ENCODE data around the gene MEGF9.

MEGF9 gene

DNA sequence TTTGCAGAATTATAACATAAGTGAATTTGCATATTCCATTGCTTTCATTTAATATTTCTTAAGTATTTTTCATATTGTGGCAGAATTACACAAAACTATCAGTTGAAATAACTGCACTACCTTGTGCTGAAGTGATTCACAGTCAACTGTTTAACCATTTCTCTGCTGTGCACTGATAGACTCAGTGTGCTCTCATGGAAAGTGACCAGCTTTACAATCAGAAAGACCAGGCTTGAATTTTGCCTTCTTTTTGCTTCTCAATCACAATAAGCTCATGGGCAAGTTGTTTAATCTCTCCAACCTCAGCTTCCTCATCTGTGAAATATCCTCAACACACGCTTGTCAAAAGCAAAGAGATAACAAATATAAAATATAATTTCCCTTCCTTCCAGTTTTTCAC lies 152.6 kb downstream of the MEGF9 start:
- H2BK5ac ChIP-seq (ENCODE audit: low read depth, low read length, poor library complexity), result no peak overlapping the region
- H3K27ac ChIP-seq (ENCODE audit: low read depth, low read length), result no peak overlapping the region
- no CpG with 5 or more reads among the region's 1 CpG for WGBS (ENCODE audit: extremely low coverage, insufficient coverage, insufficient read length)
- no peak overlapping the region for H2BK120ac ChIP-seq (ENCODE audit: insufficient read depth, low read length, poor library complexity)
- H3K4me3 ChIP-seq (ENCODE audit: low read depth, low read length), result no peak overlapping the region
- H4K8ac ChIP-seq (ENCODE audit: low read depth, low read length), result no peak overlapping the region
- H3K4me1 ChIP-seq (ENCODE audit: control insufficient read depth in 1 of 2, insufficient read depth in 2 of 2, low read length in 2 of 2), result no peaks in the 10 kb centered on the region
- no peak overlapping the region for H3K4ac ChIP-seq (ENCODE audit: low read depth, low read length)
- no peak for DNase-seq
- no peak overlapping the region for H4K12ac ChIP-seq (ENCODE audit: low read depth, low read length)
- no peak overlapping the region for H3K14ac ChIP-seq (ENCODE audit: low read length)
- no peak overlapping the region for H3K4me2 ChIP-seq (ENCODE audit: low read length)
- no peaks in the 10 kb centered on the region for H3K79me1 ChIP-seq (ENCODE audit: low read length)
- H3K23ac ChIP-seq (ENCODE audit: low read length), result no peak overlapping the region
- no peak overlapping the region for H3K9ac ChIP-seq (ENCODE audit: low read length)
- H3K9me3 ChIP-seq (ENCODE audit: insufficient read depth, low read depth, low read length), result no peaks in the 10 kb centered on the region
- H3K27me3 ChIP-seq (ENCODE audit: insufficient read depth, low read length), result no peaks in the 10 kb centered on the region
- no peak overlapping the region for H2BK12ac ChIP-seq (ENCODE audit: low read length)
- H3K18ac ChIP-seq (ENCODE audit: low read length), result no peak overlapping the region
- H2AFZ ChIP-seq (ENCODE audit: insufficient read depth, low read length, poor library complexity), result no peak overlapping the region
- no peaks in the 10 kb centered on the region for H3K79me2 ChIP-seq (ENCODE audit: control insufficient read depth, insufficient read depth, low read length, poor library complexity)
- H2AK5ac ChIP-seq (ENCODE audit: low read length), result no peak overlapping the region
- H4K91ac ChIP-seq (ENCODE audit: low read depth, low read length), result no peak overlapping the region
- H3K36me3 ChIP-seq (ENCODE audit: control insufficient read depth in 1 of 2, insufficient read depth in 2 of 2, low read length in 2 of 2), result peaks cover 8 to 10% of the 10 kb centered on the region in 2 experiments

DNA sequence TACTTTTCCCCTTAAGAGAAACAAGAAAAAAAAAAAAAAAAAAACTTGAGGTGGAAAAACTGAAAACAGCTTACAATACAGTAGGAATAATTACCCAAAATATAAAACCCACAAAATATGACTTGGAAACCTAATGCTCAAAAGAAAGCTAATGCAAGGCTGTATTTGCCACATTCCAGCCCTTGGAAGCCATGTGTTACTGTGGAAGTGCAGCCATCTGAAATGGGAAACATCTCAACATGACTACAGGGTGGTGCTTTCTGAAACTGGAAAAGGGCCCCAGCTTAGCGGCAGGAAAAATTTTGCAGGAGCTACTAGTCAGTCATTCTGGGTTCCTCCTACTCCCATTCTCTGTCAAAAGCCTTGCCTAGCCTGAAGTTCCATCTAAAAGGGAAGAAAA lies 154.7 kb downstream of the MEGF9 start:
- Histone ChIP-seq H3K4ac (ENCODE audit: low read depth, low read length) (no peak overlapping the region), H2AFZ (ENCODE audit: insufficient read depth, low read length, poor library complexity) (no peak overlapping the region), H3K18ac (ENCODE audit: low read length) (no peak overlapping the region), H3K9ac (ENCODE audit: low read length) (no peak overlapping the region), H2AK5ac (ENCODE audit: low read length) (no peak overlapping the region), H3K9me3 (ENCODE audit: insufficient read depth, low read depth, low read length) (no peaks in the 10 kb centered on the region), H3K36me3 (ENCODE audit: control insufficient read depth in 1 of 2, insufficient read depth in 2 of 2, low read length in 2 of 2) (peaks cover 4 to 7% of the 10 kb centered on the region in 2 experiments), H3K14ac (ENCODE audit: low read length) (no peak overlapping the region), H3K4me3 (ENCODE audit: low read depth, low read length) (no peak overlapping the region), H4K8ac (ENCODE audit: low read depth, low read length) (no peak overlapping the region), H3K79me1 (ENCODE audit: low read length) (no peaks in the 10 kb centered on the region), H3K23ac (ENCODE audit: low read length) (no peak overlapping the region), H2BK5ac (ENCODE audit: low read depth, low read length, poor library complexity) (no peak overlapping the region), H4K91ac (ENCODE audit: low read depth, low read length) (no peak overlapping the region), H2BK120ac (ENCODE audit: insufficient read depth, low read length, poor library complexity) (no peak overlapping the region), H2BK12ac (ENCODE audit: low read length) (no peak overlapping the region), H4K12ac (ENCODE audit: low read depth, low read length) (no peak overlapping the region), H3K4me2 (ENCODE audit: low read length) (no peak overlapping the region), H3K27me3 (ENCODE audit: insufficient read depth, low read length) (no peaks in the 10 kb centered on the region), H3K4me1 (ENCODE audit: control insufficient read depth in 1 of 2, insufficient read depth in 2 of 2, low read length in 2 of 2) (no peaks in the 10 kb centered on the region), H3K27ac (ENCODE audit: low read depth, low read length) (no peak overlapping the region), H3K79me2 (ENCODE audit: control insufficient read depth, insufficient read depth, low read length, poor library complexity) (no peaks in the 10 kb centered on the region)
- no peak for DNase-seq
- WGBS (ENCODE audit: extremely low coverage, insufficient coverage, insufficient read length), result no CpG with 5 or more reads among the region's 1 CpG

DNA sequence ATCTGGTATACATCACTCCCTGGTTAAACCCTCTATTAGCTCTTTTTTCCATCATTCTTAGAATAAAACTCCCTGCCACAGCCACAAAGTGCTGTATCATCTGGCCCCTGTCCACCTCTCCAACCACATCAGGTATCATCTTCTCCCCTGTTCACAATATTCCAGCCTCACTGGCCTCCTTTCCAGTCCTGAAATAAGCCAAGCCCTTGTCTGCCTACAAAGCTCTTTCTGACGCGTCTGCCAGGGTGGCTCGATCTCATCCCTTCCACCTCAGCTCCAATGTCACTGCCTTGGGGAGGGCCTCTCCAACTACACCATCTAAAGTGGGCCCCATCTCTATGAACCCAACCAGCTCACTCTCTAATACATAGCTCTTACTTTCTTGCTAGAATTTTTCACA lies 155.8 kb downstream of the MEGF9 start:
- Histone ChIP-seq H2AK5ac (ENCODE audit: low read length) (no peak overlapping the region), H2BK12ac (ENCODE audit: low read length) (no peak overlapping the region), H3K18ac (ENCODE audit: low read length) (no peak overlapping the region), H3K27ac (ENCODE audit: low read depth, low read length) (no peak overlapping the region), H2BK5ac (ENCODE audit: low read depth, low read length, poor library complexity) (no peak overlapping the region), H3K23ac (ENCODE audit: low read length) (no peak overlapping the region), H4K8ac (ENCODE audit: low read depth, low read length) (no peak overlapping the region), H3K79me2 (ENCODE audit: control insufficient read depth, insufficient read depth, low read length, poor library complexity) (no peaks in the 10 kb centered on the region), H3K27me3 (ENCODE audit: insufficient read depth, low read length) (no peaks in the 10 kb centered on the region), H3K14ac (ENCODE audit: low read length) (no peak overlapping the region), H3K4me3 (ENCODE audit: low read depth, low read length) (no peak overlapping the region), H4K91ac (ENCODE audit: low read depth, low read length) (no peak overlapping the region), H3K36me3 (ENCODE audit: control insufficient read depth in 1 of 2, insufficient read depth in 2 of 2, low read length in 2 of 2) (peaks cover 4 to 6% of the 10 kb centered on the region in 2 experiments), H3K4me1 (ENCODE audit: control insufficient read depth in 1 of 2, insufficient read depth in 2 of 2, low read length in 2 of 2) (no peaks in the 10 kb centered on the region), H2BK120ac (ENCODE audit: insufficient read depth, low read length, poor library complexity) (no peak overlapping the region), H3K9ac (ENCODE audit: low read length) (no peak overlapping the region), H3K9me3 (ENCODE audit: insufficient read depth, low read depth, low read length) (no peaks in the 10 kb centered on the region), H3K79me1 (ENCODE audit: low read length) (no peaks in the 10 kb centered on the region), H3K4me2 (ENCODE audit: low read length) (no peak overlapping the region), H3K4ac (ENCODE audit: low read depth, low read length) (no peak overlapping the region), H4K12ac (ENCODE audit: low read depth, low read length) (no peak overlapping the region), H2AFZ (ENCODE audit: insufficient read depth, low read length, poor library complexity) (no peak overlapping the region)
- WGBS (ENCODE audit: extremely low coverage, insufficient coverage, insufficient read length), result no CpG with 5 or more reads among the region's 3 CpGs
- no peak for DNase-seq

- H2BK120ac ChIP-seq (ENCODE audit: insufficient read depth, low read length, poor library complexity), result no peak overlapping the region
- H3K4me2 ChIP-seq (ENCODE audit: low read length), result no peak overlapping the region
- H3K18ac ChIP-seq (ENCODE audit: low read length), result no peak overlapping the region
- DNase-seq, result no peak
- no peak overlapping the region for H3K14ac ChIP-seq (ENCODE audit: low read length)
- H4K91ac ChIP-seq (ENCODE audit: low read depth, low read length), result no peak overlapping the region
- peaks cover 0 to 2% of the 10 kb centered on the region in 2 experiments for H3K36me3 ChIP-seq (ENCODE audit: control insufficient read depth in 1 of 2, insufficient read depth in 2 of 2, low read length in 2 of 2)
- H3K9me3 ChIP-seq (ENCODE audit: insufficient read depth, low read depth, low read length), result no peaks in the 10 kb centered on the region
- H3K23ac ChIP-seq (ENCODE audit: low read length), result no peak overlapping the region
- H4K12ac ChIP-seq (ENCODE audit: low read depth, low read length), result no peak overlapping the region
- WGBS (ENCODE audit: extremely low coverage, insufficient coverage, insufficient read length), result no CpG with 5 or more reads among the region's 2 CpGs
- no peak overlapping the region for H2AFZ ChIP-seq (ENCODE audit: insufficient read depth, low read length, poor library complexity)
- H3K9ac ChIP-seq (ENCODE audit: low read length), result no peak overlapping the region
- no peaks in the 10 kb centered on the region for H3K79me1 ChIP-seq (ENCODE audit: low read length)
- no peaks in the 10 kb centered on the region for H3K79me2 ChIP-seq (ENCODE audit: control insufficient read depth, insufficient read depth, low read length, poor library complexity)
- H3K27me3 ChIP-seq (ENCODE audit: insufficient read depth, low read length), result no peaks in the 10 kb centered on the region
- H4K8ac ChIP-seq (ENCODE audit: low read depth, low read length), result no peak overlapping the region
- H3K27ac ChIP-seq (ENCODE audit: low read depth, low read length), result no peak overlapping the region
- no peak overlapping the region for H2AK5ac ChIP-seq (ENCODE audit: low read length)
- H3K4me3 ChIP-seq (ENCODE audit: low read depth, low read length), result no peak overlapping the region
- H2BK12ac ChIP-seq (ENCODE audit: low read length), result no peak overlapping the region
- no peak overlapping the region for H3K4ac ChIP-seq (ENCODE audit: low read depth, low read length)
- H2BK5ac ChIP-seq (ENCODE audit: low read depth, low read length, poor library complexity), result no peak overlapping the region
- no peaks in the 10 kb centered on the region for H3K4me1 ChIP-seq (ENCODE audit: control insufficient read depth in 1 of 2, insufficient read depth in 2 of 2, low read length in 2 of 2)
Observed at GRCh38 chr9:120557205-120557604, 157.1 kb downstream of the MEGF9 start.

All from trophoblast cell (in vitro differentiated cells and primary cell).